ENCODE data around the gene SLC25A25.

DNA sequence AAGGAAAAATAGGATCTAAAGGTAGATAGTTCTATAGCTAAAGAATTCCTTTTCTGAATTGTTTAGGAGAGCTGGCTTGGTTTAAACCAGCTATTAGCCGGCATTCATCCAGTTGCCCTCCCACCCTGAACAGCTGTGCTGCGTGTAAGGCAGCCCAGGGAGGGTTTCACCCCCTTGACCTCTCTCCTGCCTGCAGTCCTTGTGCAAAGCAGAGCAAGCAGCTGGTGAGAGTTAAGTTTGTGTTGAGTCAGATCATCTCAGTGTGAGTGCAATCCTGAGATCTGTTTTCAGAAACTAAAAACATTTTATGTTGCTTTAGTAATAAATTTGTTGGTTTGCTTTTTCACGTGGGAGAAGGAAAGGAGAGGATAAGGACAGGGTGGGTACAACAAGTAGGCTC, 13.0 kb downstream of the SLC25A25 start:
- TF ChIP-seq, protein P1, sequence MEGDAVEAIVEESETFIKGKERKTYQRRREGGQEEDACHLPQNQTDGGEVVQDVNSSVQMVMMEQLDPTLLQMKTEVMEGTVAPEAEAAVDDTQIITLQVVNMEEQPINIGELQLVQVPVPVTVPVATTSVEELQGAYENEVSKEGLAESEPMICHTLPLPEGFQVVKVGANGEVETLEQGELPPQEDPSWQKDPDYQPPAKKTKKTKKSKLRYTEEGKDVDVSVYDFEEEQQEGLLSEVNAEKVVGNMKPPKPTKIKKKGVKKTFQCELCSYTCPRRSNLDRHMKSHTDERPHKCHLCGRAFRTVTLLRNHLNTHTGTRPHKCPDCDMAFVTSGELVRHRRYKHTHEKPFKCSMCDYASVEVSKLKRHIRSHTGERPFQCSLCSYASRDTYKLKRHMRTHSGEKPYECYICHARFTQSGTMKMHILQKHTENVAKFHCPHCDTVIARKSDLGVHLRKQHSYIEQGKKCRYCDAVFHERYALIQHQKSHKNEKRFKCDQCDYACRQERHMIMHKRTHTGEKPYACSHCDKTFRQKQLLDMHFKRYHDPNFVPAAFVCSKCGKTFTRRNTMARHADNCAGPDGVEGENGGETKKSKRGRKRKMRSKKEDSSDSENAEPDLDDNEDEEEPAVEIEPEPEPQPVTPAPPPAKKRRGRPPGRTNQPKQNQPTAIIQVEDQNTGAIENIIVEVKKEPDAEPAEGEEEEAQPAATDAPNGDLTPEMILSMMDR (IDR thresholded peaks at IDR 0.05), result no peak
- no peak for TF ChIP-seq POLR2A (IDR thresholded peaks at IDR 0.05)

Data from esophagus squamous epithelium (tissue), 4 donors.